Measurements from ENCODE around the gene SNX20. TPM values are rescaled to one million over a fixed set of nuclear protein-coding genes. Genes with fewer than 3 reads are reported as not detected.

SNX20 gene
- total RNA-seq, 1 donor from 2014 or later, result not detected

DNA sequence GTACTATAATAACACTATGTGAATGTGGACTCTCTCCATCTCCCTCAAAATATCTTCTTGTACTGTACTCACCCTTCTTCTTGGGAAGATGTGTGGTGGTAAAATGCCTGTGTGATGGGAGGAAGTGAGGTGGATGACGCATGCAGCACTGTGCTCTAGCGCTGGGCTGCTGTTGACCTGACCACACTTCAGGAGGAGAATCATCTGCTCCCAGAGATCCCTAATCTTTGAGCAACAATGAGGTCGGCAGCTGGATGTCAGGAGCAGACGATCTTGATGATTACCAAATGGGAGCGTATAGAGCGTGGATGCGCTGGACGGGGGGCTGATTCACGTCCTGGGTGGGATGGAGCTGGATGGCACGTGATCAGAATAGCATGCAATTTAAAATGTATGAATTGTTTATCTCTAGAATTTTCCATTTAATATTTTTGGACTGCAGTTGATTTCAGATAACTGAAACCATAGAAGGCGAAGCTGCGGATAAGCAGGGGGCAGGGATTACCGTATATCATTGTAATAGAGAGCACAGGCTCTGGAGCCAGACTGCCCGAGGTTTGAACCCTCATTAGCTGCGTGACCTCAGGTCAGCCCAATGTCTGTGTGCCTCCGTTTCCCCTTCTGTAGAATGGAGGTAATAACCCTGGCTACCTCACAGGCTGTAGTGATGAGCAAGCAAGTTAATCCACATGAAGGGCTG lies 37.1 kb upstream of the SNX20 start:
- H3K9me3 ChIP-seq (ENCODE audit: insufficient read depth, low read depth, low read length), result no peaks in the 10 kb centered on the region
- H4K20me1 ChIP-seq (ENCODE audit: insufficient read depth, low read length), result no peaks in the 10 kb centered on the region
- H3K4me1 Mint-ChIP-seq (ENCODE audit: low read depth, unreplicated experiment), result no peaks in the 10 kb centered on the region
- no peaks in the 10 kb centered on the region for H3K9me3 Mint-ChIP-seq (ENCODE audit: unreplicated experiment)
- H2AFZ ChIP-seq (ENCODE audit: low read depth, low read length), result no peak overlapping the region
- H3K27ac ChIP-seq (ENCODE audit: low read depth, low read length), result no peak overlapping the region
- no peak overlapping the region for H3K4me3 Mint-ChIP-seq (ENCODE audit: unreplicated experiment)
- H3K27me3 Mint-ChIP-seq (ENCODE audit: low read depth, unreplicated experiment), result peaks cover 6% of the 10 kb centered on the region
- no peak overlapping the region for H3K4me2 ChIP-seq (ENCODE audit: low read length)
- no peak overlapping the region for H3K27ac Mint-ChIP-seq (ENCODE audit: unreplicated experiment)
- no peaks in the 10 kb centered on the region for H3K36me3 Mint-ChIP-seq (ENCODE audit: low read depth, unreplicated experiment)
- no peak for FAIRE-seq
- H3K9ac ChIP-seq (ENCODE audit: low read length), result no peak overlapping the region
- H3K79me2 ChIP-seq (ENCODE audit: insufficient read depth, low read length), result no peaks in the 10 kb centered on the region
- H3K4me1 ChIP-seq (ENCODE audit: insufficient read depth, low read length), result no peaks in the 10 kb centered on the region
- H3K36me3 ChIP-seq (ENCODE audit: insufficient read depth, low read length), result no peaks in the 10 kb centered on the region
- TF ChIP-seq, protein P1, sequence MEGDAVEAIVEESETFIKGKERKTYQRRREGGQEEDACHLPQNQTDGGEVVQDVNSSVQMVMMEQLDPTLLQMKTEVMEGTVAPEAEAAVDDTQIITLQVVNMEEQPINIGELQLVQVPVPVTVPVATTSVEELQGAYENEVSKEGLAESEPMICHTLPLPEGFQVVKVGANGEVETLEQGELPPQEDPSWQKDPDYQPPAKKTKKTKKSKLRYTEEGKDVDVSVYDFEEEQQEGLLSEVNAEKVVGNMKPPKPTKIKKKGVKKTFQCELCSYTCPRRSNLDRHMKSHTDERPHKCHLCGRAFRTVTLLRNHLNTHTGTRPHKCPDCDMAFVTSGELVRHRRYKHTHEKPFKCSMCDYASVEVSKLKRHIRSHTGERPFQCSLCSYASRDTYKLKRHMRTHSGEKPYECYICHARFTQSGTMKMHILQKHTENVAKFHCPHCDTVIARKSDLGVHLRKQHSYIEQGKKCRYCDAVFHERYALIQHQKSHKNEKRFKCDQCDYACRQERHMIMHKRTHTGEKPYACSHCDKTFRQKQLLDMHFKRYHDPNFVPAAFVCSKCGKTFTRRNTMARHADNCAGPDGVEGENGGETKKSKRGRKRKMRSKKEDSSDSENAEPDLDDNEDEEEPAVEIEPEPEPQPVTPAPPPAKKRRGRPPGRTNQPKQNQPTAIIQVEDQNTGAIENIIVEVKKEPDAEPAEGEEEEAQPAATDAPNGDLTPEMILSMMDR (IDR thresholded peaks at IDR 0.05; ENCODE audit: insufficient read depth, low read depth, low read length), result no peak
- TF ChIP-seq EZH2 (IDR thresholded peaks at IDR 0.05; ENCODE audit: insufficient read depth, low read length), result no peak
- DNase-seq (ENCODE audit: low read depth), result no peak
- no peak overlapping the region for H3K4me3 ChIP-seq (ENCODE audit: insufficient read depth, low read depth, low read length)
- no peaks in the 10 kb centered on the region for H3K27me3 ChIP-seq (ENCODE audit: insufficient read depth, low read length)

DNA sequence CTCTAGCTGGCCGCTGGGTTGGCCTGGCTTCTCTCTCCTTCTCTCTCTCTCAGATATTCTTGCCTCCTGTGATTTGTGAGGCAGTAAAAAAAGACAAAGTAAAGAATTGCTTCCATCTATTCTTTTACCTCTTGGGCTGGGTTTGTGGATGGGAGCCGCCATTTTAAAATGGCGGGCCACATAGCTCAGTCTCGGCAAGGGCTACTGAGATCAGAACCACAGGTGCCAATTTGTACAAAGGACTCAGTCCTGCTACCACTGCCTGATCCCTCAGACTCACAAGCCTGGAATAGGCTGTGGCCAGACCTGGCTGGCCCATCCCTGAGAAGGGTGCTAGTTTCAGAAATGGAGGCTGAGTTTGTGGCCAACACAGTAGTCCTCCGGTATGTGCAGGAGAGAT lies 36.4 kb upstream of the SNX20 start:
- H3K36me3 Mint-ChIP-seq (ENCODE audit: low read depth, unreplicated experiment), result no peaks in the 10 kb centered on the region
- Histone ChIP-seq H3K27me3 (ENCODE audit: insufficient read depth, low read length) (no peaks in the 10 kb centered on the region), H3K4me1 (ENCODE audit: insufficient read depth, low read length) (no peaks in the 10 kb centered on the region), H2AFZ (ENCODE audit: low read depth, low read length) (no peak overlapping the region), H3K9ac (ENCODE audit: low read length) (no peak overlapping the region), H3K4me3 (ENCODE audit: insufficient read depth, low read depth, low read length) (no peak overlapping the region), H4K20me1 (ENCODE audit: insufficient read depth, low read length) (no peaks in the 10 kb centered on the region), H3K36me3 (ENCODE audit: insufficient read depth, low read length) (no peaks in the 10 kb centered on the region), H3K79me2 (ENCODE audit: insufficient read depth, low read length) (no peaks in the 10 kb centered on the region), H3K27ac (ENCODE audit: low read depth, low read length) (no peak overlapping the region), H3K9me3 (ENCODE audit: insufficient read depth, low read depth, low read length) (no peaks in the 10 kb centered on the region), H3K4me2 (ENCODE audit: low read length) (no peak overlapping the region)
- no peak for FAIRE-seq
- TF ChIP-seq EZH2 (IDR thresholded peaks at IDR 0.05; ENCODE audit: insufficient read depth, low read length), result no peak
- no peak overlapping the region for H3K27ac Mint-ChIP-seq (ENCODE audit: unreplicated experiment)
- no peaks in the 10 kb centered on the region for H3K9me3 Mint-ChIP-seq (ENCODE audit: unreplicated experiment)
- DNase-seq (ENCODE audit: low read depth), result no peak
- peaks cover 6% of the 10 kb centered on the region for H3K27me3 Mint-ChIP-seq (ENCODE audit: low read depth, unreplicated experiment)
- H3K4me1 Mint-ChIP-seq (ENCODE audit: low read depth, unreplicated experiment), result no peaks in the 10 kb centered on the region
- H3K4me3 Mint-ChIP-seq (ENCODE audit: unreplicated experiment), result no peak overlapping the region

DNA sequence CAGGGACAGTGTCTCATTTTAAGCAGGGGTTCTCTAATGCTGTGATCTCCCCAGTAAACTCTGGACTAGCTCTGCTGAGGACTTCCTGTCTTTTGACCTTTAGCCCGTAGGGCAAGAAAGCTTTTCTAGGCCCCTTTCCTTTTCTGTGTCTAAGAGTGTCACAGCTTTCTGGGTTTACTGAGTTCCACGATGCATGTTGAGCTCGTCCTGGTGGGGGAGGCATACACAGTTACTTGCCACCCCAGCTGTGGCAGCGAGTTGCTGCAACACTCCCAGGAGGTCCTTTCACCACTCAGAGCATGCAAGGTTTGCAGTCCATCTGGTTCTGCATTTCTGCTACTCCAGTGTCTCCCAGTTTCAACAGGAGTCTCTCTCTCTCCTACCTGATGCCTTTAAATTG lies 36.0 kb upstream of the SNX20 start:
- DNase-seq (ENCODE audit: low read depth), result no peak

More for the DNA sequence above, 36.0 kb upstream of the SNX20 start:
- H3K27me3 Mint-ChIP-seq (ENCODE audit: low read depth, unreplicated experiment), result peaks cover 6% of the 10 kb centered on the region
- no peaks in the 10 kb centered on the region for H3K4me1 ChIP-seq (ENCODE audit: insufficient read depth, low read length)
- H3K4me3 Mint-ChIP-seq (ENCODE audit: unreplicated experiment), result no peak overlapping the region
- no peak overlapping the region for H3K27ac ChIP-seq (ENCODE audit: low read depth, low read length)
- no peaks in the 10 kb centered on the region for H3K9me3 ChIP-seq (ENCODE audit: insufficient read depth, low read depth, low read length)
- H3K4me3 ChIP-seq (ENCODE audit: insufficient read depth, low read depth, low read length), result no peak overlapping the region
- no peak overlapping the region for H3K4me2 ChIP-seq (ENCODE audit: low read length)
- no peak overlapping the region for H3K9ac ChIP-seq (ENCODE audit: low read length)
- no peaks in the 10 kb centered on the region for H3K27me3 ChIP-seq (ENCODE audit: insufficient read depth, low read length)
- no peak for FAIRE-seq
- no peaks in the 10 kb centered on the region for H4K20me1 ChIP-seq (ENCODE audit: insufficient read depth, low read length)
- H3K27ac Mint-ChIP-seq (ENCODE audit: unreplicated experiment), result no peak overlapping the region
- H2AFZ ChIP-seq (ENCODE audit: low read depth, low read length), result no peak overlapping the region
- no peaks in the 10 kb centered on the region for H3K9me3 Mint-ChIP-seq (ENCODE audit: unreplicated experiment)
- H3K79me2 ChIP-seq (ENCODE audit: insufficient read depth, low read length), result no peaks in the 10 kb centered on the region
- no peaks in the 10 kb centered on the region for H3K36me3 Mint-ChIP-seq (ENCODE audit: low read depth, unreplicated experiment)
- H3K36me3 ChIP-seq (ENCODE audit: insufficient read depth, low read length), result no peaks in the 10 kb centered on the region
- no peak for TF ChIP-seq EZH2 (IDR thresholded peaks at IDR 0.05; ENCODE audit: insufficient read depth, low read length)
- TF ChIP-seq, protein P1 (IDR thresholded peaks at IDR 0.05; ENCODE audit: insufficient read depth, low read depth, low read length), result no peak
- H3K4me1 Mint-ChIP-seq (ENCODE audit: low read depth, unreplicated experiment), result no peaks in the 10 kb centered on the region

All from astrocyte (in vitro differentiated cells and primary cell).